ENCODE results near the gene PRRT4.

Gene PRRT4

DNA sequence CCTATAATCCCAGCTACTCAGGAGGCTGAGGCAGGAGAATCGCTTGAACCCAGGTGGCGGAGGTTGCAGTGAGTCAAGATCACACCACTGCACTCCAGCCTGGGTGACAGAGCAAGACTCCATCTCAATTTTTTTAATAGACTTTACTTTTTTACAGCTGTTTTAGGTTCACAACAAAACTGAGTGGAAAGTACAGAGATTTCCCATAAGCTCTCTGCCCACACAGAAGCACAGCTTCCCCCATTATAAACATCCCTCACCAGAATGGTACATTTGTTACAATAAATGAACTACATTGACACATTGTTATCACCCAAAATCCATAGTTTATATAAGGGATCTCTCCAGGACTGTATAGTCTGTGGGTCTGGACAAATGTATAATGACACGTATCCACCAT, 14.6 kb upstream of the PRRT4 start:
- no peak for DNase-seq (ENCODE audit: low spot score)

DNA sequence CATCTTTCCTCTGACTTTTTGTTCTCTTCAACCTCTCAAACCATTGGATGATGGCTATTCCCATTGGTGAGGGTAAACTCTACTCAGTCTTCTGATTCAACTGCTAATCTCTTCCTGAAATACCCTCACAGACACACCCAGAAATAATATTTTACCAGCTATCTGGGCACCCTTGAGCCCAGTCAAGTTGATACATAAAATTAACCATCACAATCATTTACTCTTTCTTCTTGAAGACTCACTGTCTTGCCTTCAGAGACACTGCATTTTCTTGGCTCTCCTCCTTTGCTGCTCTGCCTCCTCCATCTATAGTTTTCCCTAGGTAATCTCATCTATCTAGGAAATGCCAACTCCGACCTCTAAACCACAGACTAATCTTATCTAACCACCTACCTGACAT, 12.6 kb upstream of the PRRT4 start:
- DNase-seq (ENCODE audit: low spot score): no peak

DNA sequence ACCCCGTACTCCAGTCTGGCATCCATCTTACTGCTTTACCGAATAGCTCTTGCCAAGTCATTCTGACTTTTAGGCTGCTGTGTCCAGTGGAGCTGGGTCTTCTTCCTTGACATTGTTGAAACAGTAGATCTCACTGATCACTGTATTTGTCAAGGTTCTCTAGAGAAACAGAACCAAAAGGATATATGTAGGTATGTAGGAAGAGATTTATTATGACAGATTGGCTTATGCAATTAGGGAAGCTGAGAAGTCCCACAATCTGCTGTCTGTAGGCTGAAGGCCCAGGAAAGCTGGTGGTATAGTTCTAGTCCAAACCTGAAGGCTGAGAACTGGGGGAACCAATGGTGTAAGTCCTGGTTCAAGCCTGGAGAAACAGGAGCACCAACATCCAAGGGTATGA, 12.1 kb upstream of the PRRT4 start:
- DNase-seq (ENCODE audit: low spot score): no peak

DNA sequence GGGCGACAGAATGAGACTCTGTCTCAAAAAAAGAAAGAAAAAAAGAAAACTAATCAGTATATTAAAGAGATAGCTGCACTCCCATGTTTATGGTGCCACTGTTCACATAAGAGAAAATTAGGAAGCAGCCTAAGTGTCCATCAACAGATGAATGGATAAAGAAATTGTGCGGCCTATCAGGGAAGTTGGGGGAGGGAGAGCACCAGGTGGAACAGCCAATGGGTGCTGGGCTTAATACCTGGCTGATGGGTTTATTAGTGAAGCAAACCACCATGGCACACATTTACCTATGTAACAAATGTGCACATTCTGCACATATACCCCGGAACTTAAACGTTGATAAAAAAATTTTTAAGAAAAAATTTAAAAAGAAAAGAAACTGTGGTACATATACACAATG, 9.0 kb upstream of the PRRT4 start:
- DNase-seq (ENCODE audit: low spot score): no peak

DNA sequence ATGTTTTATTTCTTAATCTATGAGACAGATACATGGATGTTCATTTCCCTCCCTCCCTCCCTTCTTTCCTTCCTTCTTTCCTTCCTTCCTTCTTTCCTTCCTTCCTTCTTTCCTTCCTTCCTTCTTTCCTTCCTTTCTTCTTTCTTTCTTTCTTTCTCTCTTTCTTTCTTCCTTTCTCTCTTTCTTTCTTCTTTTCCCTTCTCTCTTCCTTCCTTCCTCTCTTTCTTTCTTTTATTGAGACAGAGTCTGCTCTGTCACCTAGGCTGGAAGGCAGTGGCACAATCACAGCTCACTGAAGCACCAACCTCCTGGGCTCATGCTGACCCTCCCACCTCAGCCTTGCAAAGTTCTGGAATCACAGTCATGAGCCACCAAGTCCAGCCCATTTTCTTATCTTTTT, 5.5 kb upstream of the PRRT4 start:
- no peak for DNase-seq (ENCODE audit: low spot score)

DNA sequence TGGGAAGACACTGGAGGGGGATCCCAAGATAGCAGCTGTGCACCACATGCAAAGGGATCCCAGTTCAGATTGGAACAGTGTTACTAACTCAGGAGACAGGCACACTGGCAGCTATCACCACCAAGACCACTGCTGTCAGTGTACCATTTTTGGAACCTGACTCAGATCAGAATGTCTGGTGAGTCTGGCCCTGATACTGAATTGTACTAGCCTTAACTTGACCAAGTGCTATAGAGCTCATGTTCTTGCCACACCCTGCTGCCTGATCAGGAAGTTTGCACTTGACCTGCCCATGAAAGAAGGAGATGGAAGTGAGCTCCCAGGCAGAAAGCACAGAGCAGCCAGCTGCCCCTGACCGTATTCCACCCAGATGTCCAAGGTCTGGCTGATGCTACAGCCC, 4.8 kb upstream of the PRRT4 start:
- no peak for DNase-seq (ENCODE audit: low spot score)

DNA sequence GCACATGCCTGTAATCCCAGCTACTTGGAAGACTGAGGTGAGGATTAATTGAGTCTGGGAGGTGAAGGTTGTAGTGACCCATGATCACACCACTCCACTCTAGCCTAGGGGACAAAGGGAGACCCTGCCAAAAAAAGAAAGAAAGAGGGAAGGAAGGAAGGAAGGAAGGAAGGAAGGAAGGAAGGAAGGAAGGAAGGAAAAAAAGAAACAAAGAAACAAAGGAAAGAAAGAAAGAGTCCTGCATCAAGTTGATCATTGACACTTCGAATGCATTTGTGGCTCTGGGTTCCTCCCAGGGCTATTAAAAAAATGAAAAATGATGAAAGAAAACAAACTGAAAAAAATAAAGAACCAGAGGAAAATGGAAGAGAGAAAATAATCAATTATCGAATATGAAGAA, 3.9 kb upstream of the PRRT4 start:
- DNase-seq (ENCODE audit: low spot score): no peak

DNA sequence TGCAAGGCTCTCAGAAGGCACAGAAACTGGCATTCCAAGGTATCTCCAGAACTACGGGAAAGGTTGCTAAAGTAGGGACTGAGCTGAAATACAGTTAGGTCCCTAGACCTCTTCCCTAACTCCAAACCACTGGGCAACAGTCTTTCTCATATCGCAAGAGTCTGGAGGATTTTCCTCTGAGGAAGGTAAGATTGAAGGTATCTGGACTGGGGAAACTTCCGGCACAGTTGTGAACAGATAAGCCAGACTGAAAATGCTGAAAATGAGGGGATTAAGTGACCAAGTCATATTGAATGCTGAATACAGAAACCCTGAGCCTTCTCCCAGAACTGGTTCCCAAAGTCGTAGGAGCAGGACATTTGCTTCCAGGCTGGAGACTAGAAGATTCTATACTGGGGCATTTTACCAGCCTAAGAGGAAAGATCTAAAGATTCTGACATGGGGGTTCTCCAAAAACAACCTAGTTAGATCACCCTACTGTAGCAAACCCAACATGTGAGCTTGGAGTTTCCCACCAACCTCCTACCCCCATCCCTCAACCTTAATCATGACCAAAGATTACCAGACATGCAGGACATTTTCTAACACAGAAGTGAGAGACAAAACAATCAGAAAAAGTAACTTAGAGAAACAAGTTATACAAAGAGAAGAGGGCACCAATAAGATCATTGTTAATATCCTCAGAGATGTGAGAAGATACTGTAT, 2.8 kb upstream of the PRRT4 start:
- no peak for DNase-seq (ENCODE audit: low spot score)

DNA sequence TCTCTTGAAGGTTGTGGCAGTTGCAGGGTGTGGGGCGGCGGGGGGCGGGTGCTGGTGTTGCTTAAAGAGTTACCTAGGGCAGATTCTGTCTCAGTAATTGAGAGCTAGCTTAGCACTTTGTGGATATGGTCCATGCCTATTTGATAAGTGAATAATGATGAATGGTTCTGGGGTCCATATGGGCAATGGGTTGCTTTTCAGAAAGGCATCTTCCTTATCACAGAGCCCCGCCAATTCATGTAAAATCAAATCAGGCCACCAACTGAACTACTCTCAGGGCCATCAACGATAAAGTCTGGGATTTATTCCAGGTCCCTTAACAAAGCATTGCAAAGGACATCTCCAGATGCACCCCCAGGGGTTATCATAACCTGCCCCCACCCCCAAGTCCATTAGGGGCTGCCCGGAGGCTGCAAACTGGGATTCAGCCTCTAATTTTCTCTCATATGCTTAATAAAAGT, 1.8 kb upstream of the PRRT4 start:
- DNase-seq (ENCODE audit: low spot score): peak; percentile 55

DNA sequence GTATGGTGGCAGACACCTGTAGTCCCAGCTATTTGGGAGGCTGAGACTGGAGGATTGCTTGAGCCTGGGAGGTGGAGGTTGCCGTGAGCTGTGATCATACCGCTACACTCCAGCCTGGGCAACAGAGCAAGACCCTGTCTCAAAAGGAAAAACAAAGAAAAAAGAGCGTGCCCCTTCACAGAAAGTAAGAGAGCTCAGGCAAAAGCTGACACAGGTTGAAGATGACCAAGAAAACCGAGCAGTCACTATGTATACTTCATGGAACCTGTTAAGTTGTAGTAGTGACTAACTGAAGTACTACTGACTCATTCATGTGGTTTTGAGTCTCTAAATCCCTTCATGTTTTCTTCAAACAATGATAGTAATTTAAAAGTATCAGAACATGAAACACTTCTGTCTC, 1.2 kb upstream of the PRRT4 start:
- DNase-seq (ENCODE audit: low spot score): no peak

DNA sequence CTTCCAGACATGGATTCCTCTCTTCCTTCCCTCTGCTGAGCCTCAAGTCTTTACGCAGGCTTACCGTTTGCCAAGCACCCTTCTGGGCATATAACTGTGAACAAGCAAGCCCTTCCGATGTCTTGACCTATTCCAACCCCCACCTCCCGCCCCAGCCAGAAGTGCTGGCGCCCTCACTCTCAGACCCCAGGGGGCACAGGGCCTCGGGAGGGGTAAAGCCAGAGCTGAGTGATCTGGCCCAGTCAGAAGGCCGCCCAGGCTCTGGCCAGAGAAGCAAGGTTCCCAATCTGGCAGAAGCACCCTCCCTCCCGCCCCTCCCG, 1.2 kb downstream of the PRRT4 start:
- DNase-seq (ENCODE audit: low spot score): no peak

DNA sequence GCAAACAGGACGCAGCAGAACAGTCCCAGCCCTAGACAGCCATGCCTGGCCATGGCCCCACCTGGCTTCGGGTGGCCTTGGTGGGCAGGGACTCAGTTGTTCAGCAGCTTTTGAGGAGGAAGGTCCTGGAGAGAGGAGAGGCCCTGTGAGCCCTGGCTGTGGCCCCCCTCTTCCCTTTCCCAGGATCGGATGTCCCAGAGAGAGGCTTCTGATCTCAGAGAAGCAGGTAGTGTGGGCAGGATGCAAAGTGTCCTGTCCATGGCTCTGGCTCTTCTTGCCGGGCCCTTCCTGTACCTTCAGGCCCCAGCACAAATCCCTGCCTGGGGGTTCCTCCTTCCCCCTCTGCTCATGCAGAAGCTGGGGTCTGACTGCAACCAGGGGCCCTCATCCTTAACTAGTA, 1.6 kb downstream of the PRRT4 start:
- no peak for DNase-seq (ENCODE audit: low spot score)

DNA sequence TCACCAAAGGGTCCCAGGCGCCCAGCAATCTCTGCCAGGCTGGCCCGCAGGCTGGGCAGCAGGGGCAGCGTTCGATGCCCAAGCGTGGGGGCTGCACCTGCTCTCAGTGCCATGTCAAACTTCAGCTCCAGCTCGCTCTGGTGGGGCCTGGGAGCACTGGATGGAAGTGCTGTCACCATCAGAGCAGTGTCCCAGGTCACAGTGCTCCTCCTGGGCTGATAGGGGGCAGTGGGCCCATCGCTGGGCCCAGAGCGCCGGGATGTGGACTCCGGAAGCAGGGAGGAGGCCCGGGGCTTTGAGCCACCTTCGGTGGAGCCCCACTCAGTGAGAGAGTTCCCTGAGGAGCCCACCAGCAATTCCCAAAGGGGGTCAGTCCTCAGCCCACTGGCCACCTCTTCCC, 2.2 kb downstream of the PRRT4 start:
- DNase-seq (ENCODE audit: low spot score): no peak

DNA sequence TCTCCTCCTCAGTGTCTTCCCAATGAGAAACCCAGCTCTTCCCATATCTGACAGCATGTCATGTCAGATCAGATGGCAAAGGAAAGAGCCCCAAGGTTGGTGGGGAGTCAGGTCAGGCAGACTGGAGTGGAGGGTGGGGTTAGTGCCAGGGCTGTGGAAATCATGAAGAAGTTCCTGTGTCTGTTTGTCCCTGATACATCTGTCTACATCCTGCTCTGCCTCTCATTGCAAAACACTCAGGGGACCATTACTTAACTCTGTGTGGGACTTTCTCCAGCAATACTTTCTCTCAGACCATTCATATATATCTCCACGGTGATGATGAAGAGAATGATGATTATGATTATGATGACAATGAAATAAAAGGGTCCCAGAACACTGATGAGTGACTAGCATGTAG, 3.3 kb downstream of the PRRT4 start:
- no peak for DNase-seq (ENCODE audit: low spot score)

DNA sequence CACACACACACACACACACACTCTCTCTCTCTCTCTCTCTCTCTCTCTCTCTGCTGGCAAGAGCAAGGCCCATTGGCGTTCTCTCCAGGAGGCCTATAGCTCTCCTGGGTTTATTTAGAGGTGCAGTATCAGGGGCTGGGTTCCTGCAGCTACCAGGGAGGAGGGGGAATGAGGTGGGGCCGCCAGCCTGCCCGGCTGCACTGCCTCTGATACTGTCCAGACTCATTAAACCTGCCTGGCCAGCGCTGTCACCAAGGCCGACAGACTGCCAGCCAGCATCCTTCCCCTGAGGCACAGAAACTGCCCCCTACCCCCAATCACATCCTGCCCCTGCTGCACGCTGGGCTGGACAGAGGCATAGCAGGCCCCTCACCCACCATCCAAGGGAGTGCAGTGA, 4.3 kb downstream of the PRRT4 start:
- DNase-seq (ENCODE audit: low spot score): peak; percentile 89

DNA sequence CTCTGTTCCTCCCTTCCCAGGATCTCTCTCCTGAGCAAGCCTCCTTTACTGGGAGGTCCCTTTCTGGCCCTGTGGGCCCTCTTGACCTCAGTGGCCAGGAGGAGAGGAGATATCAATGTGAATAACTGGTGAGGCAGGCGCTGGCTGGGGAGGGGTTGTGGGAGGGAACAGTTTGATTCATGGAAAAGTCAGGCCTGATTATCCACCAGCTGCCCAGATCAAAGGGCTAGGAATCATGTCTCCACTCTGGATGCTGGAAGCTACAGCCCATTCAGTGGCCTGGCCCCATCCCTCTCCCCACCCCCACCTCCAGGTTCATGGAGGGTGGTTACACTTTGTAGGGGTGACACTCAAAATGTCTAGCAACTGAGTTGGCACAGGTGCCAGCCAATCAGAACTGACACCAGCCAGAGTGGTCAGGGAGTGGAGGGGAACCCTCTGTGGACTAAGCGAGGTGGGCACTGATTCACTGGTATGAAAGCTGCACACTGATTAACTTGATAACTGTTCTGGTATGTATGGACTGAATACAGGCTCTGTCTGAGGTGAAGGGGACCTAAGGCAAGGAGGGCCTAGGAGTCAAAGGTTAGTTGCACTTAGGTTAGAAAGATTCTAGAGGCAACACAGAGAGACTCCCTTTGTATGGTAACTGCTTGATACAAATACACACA, 4.8 kb downstream of the PRRT4 start:
- peak; percentile 88 for DNase-seq (ENCODE audit: low spot score)

DNA sequence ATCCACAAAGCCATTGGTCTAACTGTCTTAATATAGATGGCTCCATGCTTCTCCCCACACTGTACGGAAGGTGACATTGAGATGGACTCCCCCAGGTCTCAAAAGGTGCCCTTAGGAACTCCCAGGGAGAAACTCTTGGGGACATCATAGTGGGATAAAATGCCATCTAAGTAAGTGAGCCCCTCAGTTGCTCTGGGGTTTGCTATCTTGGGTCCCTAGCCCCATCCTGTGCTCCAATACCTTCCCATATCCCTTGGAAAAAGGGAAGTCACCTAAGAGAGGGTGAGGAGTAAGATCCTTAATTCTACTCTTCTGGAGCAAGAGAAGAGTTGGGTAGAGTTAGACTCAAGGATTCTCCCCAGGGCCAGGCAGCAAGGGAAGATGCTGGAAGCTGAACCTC, 7.9 kb downstream of the PRRT4 start:
- DNase-seq (ENCODE audit: low spot score): no peak

DNA sequence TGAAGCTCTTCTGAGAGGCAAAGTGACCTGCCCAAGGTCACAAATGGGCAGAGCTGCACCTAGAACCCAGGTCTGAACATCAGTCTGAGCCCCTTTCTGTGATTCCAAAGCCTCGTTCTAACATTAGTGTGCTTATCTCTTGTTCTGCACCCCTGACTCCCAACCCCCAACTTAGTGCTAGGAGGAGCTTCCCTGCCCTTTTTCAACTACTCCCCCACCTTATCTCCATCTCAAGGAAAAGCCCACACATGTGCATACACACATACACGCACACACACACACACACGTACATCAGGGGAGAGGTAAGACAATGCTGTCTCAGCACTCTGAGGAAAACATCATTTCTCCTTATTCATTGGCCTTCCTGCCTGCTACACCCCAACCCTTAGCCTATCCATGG, 8.3 kb downstream of the PRRT4 start:
- DNase-seq (ENCODE audit: low spot score): no peak

DNA sequence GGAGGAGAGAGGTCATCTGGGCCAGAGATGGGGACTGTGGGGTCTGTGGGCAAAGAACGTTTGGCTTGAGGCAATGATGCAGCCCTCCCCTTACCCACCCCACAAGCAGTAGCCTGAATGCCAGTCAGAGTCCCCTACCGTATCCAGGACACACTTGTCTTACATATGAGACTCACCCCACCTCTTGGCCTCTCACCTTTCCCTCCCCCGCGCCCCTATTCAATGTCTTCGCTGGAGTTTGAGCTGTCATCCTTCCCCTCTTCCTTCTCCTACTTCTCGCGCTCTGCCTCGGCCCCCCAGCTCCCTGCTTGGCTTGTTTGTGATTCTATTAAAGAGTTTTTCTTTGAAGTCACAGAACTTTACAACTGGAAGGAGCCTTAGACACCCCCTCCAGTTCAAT, 8.9 kb downstream of the PRRT4 start:
- DNase-seq (ENCODE audit: low spot score): no peak

DNA sequence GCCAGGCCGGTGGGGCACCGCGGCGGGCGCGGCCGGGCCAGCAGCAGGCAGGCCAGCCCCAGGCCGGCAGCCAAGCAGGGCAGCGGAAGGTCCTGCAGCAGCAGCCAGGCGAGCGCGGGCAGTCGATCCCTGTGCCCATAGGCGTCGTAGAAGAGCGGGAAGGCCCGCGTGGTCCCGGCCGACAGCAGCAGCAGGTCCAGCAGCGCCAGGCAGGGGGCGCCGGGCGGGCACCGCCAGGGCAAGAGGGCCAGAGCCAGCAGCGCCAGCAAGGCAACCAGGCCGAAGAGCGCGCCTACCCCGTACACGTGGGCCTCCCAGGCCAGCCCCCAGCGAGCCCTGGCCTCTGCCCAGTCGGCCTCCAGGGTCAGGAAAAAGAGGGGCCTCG, 9.3 kb downstream of the PRRT4 start:
- no peak for DNase-seq (ENCODE audit: low spot score)

DNA sequence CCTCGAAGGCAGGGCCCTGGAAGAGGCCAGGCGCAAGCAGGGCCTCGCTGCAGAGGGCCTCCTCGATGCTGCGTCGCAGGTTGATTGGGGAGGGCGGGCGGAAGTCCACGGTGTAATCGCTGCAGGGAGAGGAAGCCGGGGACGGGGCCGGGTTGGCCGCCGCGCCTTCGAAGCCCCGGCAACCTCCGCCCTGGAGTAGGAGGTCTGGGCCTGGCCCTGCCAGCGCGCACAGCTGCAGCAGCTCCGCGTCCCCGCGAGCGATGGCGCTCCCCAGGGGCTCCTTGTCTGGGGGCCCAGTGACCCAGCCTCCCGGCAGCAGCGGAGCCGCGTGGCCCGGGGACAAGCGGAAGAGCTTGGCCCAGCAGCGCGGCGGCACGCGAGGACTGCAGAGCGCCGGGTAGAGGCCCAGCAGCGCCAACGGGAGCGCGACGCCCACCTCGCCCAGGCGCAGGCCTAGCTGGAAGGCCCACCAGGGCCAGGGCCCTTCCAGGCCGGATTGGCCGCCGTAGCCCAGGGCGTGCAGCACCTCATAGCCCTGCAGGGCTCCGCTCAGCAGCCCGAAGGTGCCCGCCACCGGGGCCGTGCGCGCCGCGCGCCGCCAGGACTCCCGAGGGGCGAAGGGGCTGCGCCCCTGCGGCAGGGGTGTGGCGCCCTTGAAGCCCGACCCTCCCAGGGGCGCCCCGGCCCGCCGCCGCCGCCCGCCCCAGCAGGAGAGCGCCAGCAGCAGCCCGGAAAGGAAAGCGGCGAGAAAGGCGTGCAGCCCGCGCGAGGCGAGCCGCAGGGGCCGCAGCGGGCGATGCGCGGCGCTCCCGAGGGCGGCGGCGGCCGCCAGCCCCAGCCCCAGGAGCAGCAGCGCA, 10.0 kb downstream of the PRRT4 start:
- DNase-seq (ENCODE audit: low spot score): no peak

DNA sequence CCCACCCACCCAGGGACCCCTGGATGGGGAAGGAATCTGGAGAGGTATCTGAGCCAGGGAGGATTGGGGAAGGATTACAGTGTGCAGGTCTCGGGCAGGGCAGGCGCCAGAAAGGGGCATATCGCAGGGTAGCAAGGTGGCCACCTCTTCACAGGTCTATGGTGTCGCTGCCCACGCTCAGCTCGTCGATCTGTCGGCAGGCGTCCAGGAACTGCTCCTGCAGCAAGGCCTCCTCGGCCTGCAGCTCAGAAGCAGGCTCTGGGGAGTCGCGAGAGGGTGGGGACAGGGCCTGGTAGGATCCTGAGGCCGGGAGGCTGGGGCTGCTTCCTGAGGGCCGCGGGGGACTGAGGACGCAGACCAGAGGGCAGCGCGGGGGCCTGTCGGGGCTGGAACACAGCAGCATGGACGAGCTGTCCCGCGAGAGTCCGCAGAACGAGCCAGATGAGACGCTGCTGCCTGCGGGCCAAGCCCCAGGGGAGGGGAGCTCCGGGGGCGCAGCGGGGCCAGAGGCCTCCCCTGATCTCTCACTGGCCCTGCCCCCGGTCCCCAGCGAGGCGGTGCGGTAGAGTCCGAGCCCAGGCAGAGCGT, 10.7 kb downstream of the PRRT4 start:
- peak; percentile 33 for DNase-seq (ENCODE audit: low spot score)

DNA sequence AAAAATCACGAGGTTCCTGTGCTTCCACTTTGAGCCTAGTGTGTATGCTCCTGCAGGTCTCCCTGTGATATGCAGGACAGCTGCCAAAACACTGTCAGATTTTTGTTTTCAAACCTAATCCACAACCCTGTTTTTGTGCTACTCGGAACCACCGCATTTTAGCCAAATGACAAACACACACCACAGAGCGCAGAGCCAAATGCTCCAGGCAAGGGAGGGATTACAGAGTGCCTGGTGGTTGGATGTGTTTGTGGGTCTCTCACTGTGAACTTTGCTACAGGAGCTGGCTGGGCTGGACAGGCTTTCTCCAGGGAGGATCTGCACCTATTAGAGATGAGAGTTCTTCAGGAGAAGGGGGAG, 12.0 kb downstream of the PRRT4 start:
- no peak for DNase-seq (ENCODE audit: low spot score)
